HG03457 (cell line): Measurements from ENCODE around the gene MAST4.

Experiments
- ATAC-seq: cut with Tn5 transposase; IDR thresholded peaks from one replicate; pipeline ENCODE4 v1.9.1; 2021; ENCODE audit warnings: moderate number of reproducible peaks; ENCODE audit not compliant: unreplicated experiment

MAST4 gene

DNA sequence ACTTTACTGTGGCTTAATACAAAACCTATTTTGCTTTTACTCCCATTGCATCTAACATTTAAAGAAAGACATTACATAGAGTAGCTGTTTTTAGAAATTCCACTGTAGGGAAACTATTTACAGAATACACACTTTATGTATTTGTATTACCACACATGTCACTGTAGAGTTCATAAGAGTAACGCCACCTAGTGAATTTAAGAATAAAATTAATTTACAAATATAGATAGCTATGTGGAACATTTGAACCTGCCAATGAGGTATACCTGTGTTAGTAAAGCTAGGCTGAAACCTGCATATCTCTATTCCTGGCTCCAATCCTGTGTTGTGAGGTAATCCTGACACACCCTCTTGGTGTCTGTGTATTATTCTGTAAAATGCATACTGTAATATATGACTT is 234.4 kb downstream of the MAST4 start:
- no peak for ATAC-seq

DNA sequence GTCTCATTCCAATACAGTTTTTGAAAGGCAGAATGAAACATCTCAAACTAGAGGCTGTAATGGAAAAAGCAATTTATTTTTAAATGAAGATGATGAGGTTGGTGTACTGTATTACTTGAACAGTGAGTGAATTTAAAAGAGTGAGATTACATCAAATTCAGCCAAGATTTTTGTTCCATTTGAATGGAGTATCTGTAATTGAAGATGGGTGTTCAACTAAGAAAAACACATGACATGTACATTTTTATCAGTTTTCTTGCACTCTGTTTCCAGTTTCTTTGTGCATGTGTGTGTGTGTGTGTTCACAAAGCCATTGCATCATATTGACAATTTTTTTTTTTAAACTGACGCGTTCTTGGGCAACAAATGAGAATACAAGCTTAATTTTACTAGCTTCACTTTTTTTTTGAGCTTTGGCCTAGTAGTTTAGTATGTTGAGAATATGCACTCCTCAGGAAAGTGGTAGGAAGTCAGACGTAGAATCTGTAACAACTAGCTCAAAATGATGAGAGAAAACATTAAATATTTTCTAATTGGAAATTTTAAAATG is 243.5 kb downstream of the MAST4 start:
- no peak for ATAC-seq

DNA sequence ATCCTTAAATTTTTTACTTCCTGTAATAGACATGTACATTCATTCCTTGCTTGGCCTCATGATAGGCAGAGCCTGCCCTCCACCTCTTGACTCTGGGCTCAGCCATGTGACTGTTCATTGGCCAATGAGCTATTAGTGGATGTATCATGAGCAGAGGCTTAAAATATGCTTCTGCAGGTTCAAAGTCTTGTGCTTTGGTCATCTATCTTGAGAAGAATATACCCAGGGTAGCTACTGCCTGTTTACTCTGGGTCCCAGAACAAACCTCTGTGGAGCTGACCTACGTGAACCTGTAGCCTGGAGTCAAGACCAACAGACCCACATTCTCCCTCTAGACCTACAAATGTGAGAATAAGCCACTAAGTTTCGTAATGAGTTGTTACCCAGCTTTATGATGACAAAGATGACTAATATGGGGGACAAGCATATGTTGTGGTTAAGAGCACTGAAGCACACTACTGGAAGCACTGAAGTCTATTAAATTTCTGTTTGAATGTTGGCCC is 244.4 kb downstream of the MAST4 start:
- peak; percentile 98 for ATAC-seq

DNA sequence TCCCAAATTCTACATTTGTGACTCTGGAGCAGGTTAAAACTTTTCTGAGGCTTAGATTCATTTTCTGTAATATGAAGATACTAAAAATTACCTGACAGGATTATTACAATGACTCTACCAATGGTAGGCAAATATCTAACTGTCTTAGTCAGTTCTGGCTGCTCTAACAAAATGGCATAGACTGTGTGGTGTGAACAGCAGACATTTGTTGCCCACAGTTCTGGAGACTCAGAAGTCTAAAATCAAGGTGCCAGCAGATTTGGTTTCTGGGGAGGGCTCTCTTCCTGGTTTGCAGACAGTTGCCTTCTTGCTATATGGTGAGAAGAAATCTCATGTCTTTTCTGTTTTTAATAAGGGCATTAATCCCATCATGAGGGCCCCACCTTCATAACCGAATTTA is 245.1 kb downstream of the MAST4 start:
- no peak for ATAC-seq

DNA sequence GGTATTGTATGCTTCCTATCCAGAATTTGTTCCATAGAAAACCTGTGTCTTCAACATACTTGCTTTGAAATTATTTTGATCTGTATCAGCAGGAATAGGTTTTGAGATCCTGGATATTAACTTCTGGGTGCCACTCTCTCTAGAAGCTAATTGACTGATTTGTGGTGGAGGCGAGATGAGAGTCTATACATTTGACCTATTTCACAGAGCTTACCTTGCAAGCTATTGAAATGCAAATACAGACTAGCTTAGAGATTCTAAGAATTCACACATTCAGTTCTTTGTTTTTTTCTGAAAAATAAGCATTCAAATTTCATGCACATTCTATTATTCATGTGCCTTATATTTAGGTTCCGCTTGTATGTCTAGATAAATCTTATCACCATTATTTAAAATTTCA is 246.3 kb downstream of the MAST4 start:
- no peak for ATAC-seq

DNA sequence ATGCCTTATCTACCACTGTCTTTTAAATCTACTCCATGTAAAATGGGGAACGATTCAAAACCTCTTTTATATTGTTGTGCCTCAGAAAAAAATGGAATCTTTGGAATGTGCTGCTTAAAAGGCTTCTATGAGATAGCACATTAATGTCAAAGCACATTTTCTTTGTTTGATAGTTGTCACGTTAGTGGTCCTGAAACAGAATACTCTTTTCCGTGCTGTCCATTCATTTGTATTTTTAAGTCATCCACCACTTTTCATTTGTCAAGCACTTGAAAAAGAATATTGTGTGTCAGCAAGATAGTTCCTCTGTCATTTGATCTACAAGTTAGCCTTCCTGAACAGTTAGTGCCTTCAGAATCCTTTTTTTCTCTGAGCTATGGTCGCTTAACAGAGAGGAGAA is 246.9 kb downstream of the MAST4 start:
- ATAC-seq = no peak

DNA sequence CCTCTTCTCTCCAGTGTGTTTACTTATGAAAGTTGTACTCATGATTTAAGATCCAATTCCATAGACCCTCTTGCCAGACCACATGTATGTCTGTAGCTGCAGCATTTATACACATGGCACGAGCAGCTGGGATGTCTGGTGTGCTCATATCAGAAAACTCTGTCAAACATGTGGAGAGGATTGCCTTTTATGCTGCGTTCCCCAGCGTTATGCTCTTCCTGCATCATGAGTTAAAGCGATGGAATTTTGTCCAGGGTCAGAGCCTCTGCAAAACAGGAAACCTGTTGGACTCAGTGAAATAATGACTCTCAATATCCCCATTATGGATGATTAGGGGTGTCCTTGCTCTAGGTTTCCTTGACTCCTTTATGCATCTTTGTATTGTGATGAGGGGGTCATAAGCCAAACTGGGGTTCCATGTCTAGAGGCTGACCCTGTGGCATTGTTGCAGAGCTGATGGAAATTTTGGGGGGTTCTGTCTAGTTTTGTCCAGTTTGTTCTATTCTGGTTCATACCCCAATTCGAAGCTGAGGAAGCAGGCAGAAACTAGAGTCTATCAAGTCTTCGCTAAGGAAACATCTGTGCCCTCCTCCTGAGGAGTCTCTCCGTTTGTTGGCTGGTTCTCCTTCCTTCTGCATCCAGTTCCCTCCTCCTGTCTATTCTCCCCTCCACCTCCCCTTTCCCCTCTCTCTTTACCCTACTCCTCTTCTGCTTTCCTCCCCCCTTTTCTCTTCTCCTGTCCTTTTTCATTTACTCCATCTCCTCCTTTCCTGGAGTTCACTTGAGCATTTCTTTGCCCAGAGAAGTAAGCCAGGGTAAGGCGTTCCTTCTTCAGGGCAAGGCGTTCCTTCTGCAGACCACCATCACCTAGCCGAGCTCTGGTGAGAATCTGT is 252.8 kb downstream of the MAST4 start:
- no peak for ATAC-seq

DNA sequence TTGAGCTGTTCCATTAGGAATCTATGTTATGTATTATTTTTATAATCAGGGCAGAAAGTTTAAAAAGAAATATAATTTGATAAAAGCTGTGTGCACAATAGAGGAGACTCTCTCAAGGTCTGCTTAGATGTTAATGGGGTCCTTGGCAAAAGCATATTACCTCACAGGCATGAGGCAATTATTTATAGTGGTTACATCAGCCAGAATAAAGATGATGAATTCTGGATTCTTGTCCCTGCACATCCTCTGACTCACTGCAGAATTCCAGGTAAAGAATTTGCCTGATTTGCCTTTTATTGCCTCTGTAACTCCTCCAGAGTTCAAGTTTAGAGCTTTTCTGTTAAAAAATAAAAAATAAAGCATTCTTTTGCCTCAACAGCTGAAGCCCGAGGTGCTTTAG is 253.6 kb downstream of the MAST4 start:
- ATAC-seq = no peak

DNA sequence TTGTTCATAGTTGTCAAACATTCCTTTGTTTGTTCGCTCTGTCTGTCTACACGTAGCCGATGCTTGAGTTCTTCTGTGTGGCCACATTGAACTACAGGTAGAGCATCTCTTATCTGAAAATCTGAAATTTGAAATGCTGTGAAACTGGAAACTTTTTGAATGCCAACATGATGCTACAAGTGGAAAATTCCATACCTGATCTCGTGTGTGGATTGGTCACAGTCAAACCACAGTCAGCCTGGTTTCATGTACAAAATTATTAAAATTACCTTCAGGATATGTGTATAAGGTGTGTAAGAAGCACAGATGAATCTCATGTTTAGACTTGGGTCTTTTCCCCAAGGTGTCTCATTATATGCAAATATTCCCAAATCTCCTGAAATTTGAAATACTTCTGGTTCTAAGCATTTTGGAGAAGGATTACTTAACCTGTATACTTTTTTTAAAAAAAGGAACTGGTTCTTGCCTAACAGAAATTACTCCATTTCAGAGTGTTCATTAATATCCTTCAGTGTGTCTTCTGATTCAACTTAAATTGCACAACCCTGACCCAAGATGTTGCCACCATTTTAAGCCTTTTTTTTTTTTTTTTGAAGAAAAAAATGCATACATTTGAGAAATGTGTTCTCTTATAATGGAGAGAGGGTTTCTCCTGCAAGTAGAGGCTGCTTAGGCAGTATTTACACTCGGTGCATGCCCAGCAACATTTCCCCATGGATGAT is 254.3 kb downstream of the MAST4 start:
- no peak for ATAC-seq

DNA sequence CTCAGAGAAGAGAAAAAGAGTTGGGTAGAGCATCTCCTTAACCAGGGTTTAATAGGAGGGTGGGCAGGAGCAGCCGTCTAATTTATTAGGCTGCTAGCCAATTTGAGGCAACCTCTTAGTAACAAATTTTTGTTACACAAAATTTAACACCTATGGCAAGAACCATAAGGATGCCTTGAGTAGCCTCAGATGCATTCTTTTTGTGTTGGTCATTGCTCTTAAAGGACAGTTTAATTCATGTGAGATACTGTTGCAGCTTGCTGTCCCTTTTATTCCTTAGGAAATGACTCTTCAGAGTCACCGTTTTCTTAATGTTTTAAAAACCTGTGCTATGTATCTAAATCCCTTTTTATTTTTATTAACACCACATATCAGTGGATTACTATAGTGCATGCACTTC is 255.1 kb downstream of the MAST4 start:
- no peak for ATAC-seq

DNA sequence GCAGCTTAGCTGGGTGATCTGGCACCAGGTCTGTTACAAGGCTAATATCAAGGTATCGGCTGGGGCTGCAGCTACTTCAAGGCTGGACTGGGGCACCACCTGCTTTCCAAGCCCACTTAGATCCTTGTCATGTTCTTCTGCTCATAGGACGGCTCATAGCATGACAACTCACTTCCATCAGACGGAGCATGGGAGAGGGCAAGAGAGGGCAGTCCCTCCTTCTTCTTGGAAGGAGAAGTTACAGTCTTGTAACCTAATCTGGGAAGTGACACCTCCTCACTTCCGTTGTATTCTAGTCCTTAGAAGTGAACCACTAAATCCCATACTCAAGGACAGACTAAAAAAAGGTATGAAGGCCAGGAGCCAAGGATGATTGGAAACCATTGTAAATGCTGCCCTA is 258.2 kb downstream of the MAST4 start:
- ATAC-seq = no peak

DNA sequence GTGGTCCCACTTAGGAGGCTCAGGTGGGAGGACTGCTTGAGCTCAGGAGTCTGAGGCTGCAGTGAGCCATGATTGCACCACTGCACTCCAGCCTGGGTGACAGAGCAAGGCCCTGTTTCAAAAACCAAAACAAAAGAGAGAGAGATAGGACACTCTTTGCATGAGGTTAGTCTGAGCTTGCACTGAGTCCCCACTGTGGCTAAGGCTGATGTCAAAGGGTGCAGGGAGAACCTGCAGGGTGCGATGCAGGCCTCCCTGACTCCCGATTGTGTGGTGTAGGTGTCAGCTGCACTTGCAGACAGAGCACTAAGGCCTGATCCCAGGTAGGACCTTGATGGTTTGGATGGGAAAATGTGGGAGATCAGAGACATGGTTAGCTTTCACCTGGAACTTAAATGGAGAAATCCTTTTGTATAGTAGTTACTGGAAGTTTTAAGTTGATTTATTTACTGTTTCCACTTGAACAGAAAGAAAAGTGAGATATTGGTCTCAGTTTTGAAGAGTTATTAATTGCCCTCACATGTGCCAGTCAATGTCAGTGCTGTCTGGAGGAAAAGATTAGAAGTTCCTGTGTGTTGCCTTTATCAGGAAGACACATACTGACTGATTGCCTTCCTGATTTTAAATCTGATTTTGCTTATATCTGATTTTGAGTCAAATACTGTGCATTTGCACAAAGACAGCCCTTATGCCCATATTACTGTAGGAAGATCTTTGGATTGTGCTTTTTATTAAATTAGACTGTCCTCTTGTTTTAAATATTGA is 260.0 kb downstream of the MAST4 start:
- ATAC-seq = no peak

DNA sequence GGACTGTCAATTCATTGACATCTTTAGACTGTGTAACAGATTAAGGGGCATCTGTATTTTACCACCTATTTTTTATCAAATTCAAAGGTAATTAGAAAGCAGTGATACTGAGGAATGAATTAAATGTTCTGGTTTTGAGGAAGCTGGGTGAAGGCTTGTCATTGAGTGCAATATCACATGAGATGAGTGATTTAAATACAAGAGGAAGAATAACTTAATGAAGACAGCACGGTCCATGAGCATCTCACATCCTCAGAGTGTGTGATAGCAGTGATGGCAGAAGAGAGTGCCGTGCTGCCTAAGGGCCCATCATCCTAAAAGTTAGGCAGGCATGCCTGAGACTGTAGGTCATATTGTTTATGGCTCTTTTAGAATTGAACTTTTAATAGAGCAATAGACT is 263.3 kb downstream of the MAST4 start:
- ATAC-seq = no peak

DNA sequence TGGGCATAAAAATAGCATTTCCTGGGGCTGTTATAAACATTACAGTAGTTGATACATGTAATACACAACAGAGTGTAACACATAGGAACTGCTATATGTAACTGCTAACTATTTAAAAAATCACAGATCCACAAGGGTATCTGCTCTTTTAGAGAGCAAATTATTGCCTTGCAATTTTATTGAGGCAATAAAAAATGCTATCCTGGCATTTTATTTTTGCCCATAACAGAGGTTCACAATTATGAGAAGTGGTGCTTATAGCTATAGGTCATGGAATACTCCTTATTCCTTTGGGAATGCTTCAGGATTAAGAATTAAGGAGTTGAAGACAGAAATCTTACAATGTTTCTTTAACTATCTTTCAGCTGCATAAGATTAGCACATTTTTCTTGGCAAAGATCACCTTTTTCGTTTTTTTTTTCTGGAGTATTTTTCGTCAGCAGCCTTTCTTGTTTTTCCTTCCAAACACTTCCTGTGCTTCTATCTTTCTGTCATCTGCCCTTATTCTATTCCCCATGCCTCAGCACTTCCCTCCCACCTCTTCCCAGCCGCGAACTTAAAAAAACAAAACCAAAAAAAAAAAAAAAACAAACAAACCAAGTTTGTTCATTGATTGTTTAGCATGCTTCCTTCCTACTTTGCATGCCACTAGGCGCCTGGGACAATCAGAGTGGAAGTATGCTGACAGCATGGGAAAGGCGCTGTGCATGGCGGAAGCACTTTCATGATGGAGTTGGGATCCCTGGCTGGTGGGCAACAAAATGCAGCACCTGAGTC is 264.2 kb downstream of the MAST4 start:
- ATAC-seq = no peak

DNA sequence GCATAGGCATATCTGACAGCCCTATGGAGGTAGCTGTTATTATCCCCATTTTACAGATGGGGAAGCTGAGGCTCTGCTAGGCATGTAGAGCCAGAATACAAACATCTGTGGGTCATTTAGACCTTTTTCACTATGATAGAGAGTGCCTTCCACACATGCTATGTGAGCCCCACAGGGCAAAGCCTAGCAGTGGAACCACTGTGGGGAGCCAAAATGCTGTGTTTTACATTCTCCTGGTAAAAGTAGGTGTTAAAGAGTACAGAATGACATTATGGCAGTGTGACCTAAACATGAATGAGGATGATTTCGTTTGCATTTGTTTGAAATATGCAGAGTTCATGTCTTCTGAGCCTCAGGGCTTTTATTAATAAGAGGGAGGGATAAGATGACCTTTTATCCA is 265.2 kb downstream of the MAST4 start:
- ATAC-seq = no peak

DNA sequence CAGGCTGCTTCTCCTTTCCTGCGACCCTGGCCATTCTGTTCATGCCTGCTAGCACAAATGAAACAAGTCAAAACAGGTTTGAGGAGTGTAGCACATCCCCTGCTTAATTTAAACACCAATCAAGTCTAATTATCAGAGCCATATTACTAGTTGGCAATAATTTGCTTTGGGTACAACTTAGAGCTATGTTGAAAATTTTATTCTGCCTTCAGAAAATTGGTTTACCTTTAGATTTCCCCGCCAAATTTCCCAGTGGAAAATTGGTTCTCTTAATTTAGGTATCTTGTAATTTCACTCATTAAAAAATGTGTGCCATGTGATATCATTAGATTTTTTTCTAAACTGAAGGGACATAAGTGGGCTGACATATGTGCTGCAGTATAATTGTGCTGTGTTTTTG is 265.8 kb downstream of the MAST4 start:
- ATAC-seq = no peak

DNA sequence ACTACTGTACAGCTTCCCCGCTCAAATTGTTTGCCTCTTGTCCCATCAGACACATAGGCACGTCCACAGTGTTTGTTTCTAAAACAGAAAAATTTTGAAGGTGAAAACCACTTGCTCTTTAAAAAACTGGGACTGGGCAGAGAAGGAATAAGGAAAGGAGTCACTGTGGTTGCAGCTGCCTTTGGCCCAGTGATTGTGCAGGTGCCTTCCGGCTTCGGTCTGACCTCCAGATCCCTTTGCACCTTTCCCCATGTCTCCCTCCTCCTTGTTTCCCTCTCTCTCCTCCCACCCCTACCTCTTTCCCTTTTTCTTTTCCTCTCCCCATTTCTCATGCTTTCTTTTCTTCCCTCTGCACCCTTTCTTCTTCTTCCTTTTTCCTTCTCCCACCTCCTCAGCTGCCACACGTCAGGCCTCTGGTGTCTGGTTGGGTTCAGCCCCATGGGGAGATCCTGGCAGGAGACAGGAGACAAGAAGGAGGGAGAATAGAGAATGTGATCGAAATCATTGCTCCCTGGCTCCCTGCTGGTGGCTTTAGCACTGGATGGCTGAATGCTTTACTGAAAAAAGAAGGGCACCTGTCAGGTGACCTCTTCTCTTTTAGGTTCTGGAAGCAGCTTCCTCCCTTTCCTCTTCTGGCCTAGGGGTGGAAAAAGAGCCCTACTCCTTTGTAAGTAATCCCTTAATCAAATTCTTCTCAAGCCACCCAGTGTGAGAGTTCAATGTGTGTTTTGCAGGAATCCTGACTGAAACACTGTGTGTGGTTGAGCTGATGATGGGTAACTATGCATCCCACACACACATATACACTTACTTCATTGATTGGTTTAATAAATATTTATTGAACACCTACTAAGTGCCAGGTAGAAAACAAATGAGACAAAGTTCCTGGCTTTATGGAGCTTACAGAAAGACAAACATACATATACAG is 267.3 kb downstream of the MAST4 start:
- no peak for ATAC-seq

DNA sequence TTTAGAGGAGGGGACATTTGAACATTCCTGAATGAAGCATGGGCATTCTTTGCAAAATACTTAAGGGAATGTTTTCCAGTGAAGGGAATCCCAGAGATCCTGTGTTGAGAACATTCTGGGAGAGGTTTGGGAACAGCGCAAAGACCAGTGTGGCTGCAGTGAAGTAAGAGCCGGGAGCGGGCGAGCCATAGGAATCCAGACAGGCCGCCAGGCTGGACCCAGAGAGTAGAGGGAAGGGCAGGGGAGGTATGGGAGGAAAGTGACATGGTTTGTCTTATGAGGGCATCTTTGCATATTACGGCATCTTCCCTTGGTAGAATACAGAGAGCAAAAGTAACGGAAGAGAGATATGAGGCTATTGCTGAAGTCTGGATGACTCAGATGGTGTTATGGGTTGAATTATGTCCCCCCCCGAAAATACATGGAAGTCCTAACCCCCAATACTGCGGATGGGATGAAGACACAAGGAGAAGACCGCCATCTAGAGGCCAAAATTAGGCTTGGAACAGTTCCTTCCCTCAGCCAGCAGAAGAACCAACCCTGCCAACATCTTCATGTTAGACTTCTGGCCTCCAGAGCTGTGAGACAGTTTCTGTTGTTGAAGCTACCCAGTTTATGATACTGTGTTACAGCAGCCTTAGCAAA is 268.2 kb downstream of the MAST4 start:
- no peak for ATAC-seq
